ENCODE data around the gene CATSPERZ.

Gene CATSPERZ

GRCh38 chr11:64339754-64340408, 39.7 kb downstream of the CATSPERZ start, which contains the start of gene CCDC88B:
CCDC88B (plus strand) TSS chr11:64340204; CDS start chr11:64340267, 63 bp downstream.
- DNase-seq (ENCODE audit: low read depth in 2 of 3, low spot score in 2 of 3), result peak; percentile 57 to 71 (median 60)

- DNase-seq (ENCODE audit: low read depth in 2 of 3, low spot score in 2 of 3), result peak in 2 of 3 experiments; percentile 87 to 89
Measured at GRCh38 chr11:64340671-64341335, 40.6 kb downstream of the CATSPERZ start.

GRCh38 chr11:64341429-64341828, 41.3 kb downstream of the CATSPERZ start:
- no peak for DNase-seq (ENCODE audit: low read depth in 2 of 3, low spot score in 2 of 3)

- DNase-seq (ENCODE audit: low read depth in 2 of 3, low spot score in 2 of 3), result peak; percentile 76 to 85 (median 82)
Measured at GRCh38 chr11:64341851-64342791, 42.0 kb downstream of the CATSPERZ start.

GRCh38 chr11:64342869-64343745, 42.9 kb downstream of the CATSPERZ start:
- no peak for DNase-seq (ENCODE audit: low read depth in 2 of 3, low spot score in 2 of 3)

GRCh38 chr11:64343767-64344559, 43.8 kb downstream of the CATSPERZ start:
- DNase-seq (ENCODE audit: low read depth in 2 of 3, low spot score in 2 of 3), result no peak

- no peak for DNase-seq (ENCODE audit: low read depth in 2 of 3, low spot score in 2 of 3)
Measured at GRCh38 chr11:64344787-64345186, 44.6 kb downstream of the CATSPERZ start.

GRCh38 chr11:64347193-64347867, 47.2 kb downstream of the CATSPERZ start:
- no peak for DNase-seq (ENCODE audit: low read depth in 2 of 3, low spot score in 2 of 3)

- DNase-seq (ENCODE audit: low read depth in 2 of 3, low spot score in 2 of 3), result no peak
Measured at GRCh38 chr11:64348383-64349024, 48.3 kb downstream of the CATSPERZ start.

- no peak for DNase-seq (ENCODE audit: low read depth in 2 of 3, low spot score in 2 of 3)
Measured at GRCh38 chr11:64349025-64349387, 48.8 kb downstream of the CATSPERZ start.

GRCh38 chr11:64349404-64349803, 49.2 kb downstream of the CATSPERZ start:
- DNase-seq (ENCODE audit: low read depth in 2 of 3, low spot score in 2 of 3), result no peak

GRCh38 chr11:64351136-64351631, 51.0 kb downstream of the CATSPERZ start:
- DNase-seq (ENCODE audit: low read depth in 2 of 3, low spot score in 2 of 3), result no peak

- no peak for DNase-seq (ENCODE audit: low read depth in 2 of 3, low spot score in 2 of 3)
Measured at GRCh38 chr11:64352099-64352994, 52.2 kb downstream of the CATSPERZ start.

GRCh38 chr11:64352995-64353714, 53.0 kb downstream of the CATSPERZ start:
- no peak for DNase-seq (ENCODE audit: low read depth in 2 of 3, low spot score in 2 of 3)

GRCh38 chr11:64353715-64354506, 53.8 kb downstream of the CATSPERZ start:
- no peak for DNase-seq (ENCODE audit: low read depth in 2 of 3, low spot score in 2 of 3)

All from activated CD8-positive, alpha-beta memory T cell treated with anti-CD3 and anti-CD28 coated beads for 48 hours (primary cell).